DND-41 (cell line): ENCODE data around the gene HMOX1.

Experiments used
- EZH2 ChIP-seq: IDR thresholded peaks from 3 replicates; pipeline ENCODE4 v1.6.1; 2012; ENCODE audit warnings: borderline replicate concordance, low read depth, mild to moderate bottlenecking, moderate library complexity, low read length, inconsistent platforms; ENCODE audit not compliant: severe bottlenecking
- TF ChIP-seq, protein P1 (sequence below): IDR thresholded peaks from 2 replicates; pipeline ENCODE4 v1.5.1; 2012; ENCODE audit warnings: borderline replicate concordance, low read length, moderate library complexity, mild to moderate bottlenecking; ENCODE audit not compliant: poor library complexity, severe bottlenecking; ENCODE audit errors: extremely low read depth

DNA sequence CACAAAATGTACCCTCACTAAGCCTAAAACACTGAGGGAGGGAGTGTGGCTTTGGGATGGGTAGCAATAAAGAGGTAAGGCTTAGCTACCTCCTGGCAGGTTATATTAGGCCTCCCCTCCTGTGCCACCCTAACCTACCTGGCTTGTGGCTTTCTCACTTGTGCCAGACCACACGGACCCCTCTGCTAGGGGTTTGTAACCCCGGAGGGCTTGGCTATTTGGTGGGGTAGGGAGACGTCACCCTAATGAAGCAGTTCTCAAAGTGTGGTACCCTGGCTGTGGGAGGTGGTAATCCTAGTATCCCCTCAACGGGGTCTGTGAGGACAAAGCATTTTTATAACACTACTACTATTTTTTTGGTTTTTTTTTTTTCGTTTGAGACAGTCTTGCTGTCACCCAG lies 10.0 kb downstream of the HMOX1 start:
- TF ChIP-seq, protein P1, sequence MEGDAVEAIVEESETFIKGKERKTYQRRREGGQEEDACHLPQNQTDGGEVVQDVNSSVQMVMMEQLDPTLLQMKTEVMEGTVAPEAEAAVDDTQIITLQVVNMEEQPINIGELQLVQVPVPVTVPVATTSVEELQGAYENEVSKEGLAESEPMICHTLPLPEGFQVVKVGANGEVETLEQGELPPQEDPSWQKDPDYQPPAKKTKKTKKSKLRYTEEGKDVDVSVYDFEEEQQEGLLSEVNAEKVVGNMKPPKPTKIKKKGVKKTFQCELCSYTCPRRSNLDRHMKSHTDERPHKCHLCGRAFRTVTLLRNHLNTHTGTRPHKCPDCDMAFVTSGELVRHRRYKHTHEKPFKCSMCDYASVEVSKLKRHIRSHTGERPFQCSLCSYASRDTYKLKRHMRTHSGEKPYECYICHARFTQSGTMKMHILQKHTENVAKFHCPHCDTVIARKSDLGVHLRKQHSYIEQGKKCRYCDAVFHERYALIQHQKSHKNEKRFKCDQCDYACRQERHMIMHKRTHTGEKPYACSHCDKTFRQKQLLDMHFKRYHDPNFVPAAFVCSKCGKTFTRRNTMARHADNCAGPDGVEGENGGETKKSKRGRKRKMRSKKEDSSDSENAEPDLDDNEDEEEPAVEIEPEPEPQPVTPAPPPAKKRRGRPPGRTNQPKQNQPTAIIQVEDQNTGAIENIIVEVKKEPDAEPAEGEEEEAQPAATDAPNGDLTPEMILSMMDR, result no peak
- TF ChIP-seq EZH2, result no peak
